CD14-positive monocyte (primary cell): ENCODE results near the gene NRXN3. TPM values are rescaled to one million over a fixed set of nuclear protein-coding genes. Genes with fewer than 3 reads are reported as not detected.

Source experiments
- DNase-seq, 3 donors: peaks; one replicate each; pipeline ENCODE4 v3.0.0-alpha.2; 2011 to 2022
- H2AFZ ChIP-seq: 2 replicates; pipeline ENCODE4 v1.6.0; 2012; ENCODE audit warnings: mild to moderate bottlenecking, low read depth, low read length, inconsistent platforms; ENCODE audit not compliant: insufficient read depth, poor library complexity, severe bottlenecking
- H3K27ac ChIP-seq, 2 donors: 1 replicate in 1 of 2; 2 replicates in 1 of 2; pipeline ENCODE4 v1.5.1; 2012 to 2013; ENCODE audit warnings: low read length in 2 of 2, control low read depth in 1 of 2, inconsistent platforms in 1 of 2, low read depth in 1 of 2, mild to moderate bottlenecking in 1 of 2
- H3K27me3 ChIP-seq, 2 donors: one replicate each; pipeline versions ENCODE4 v1.6.0 to v1.6.1; 2011 to 2013; ENCODE audit warnings: low read length in 2 of 2; ENCODE audit not compliant: control insufficient read depth in 2 of 2, insufficient read depth in 2 of 2
- H3K36me3 ChIP-seq, 2 donors: replicated peaks in 1 of 2; 1 replicate in 1 of 2; 2 replicates in 1 of 2; pipeline versions ENCODE4 v1.5.1 to v1.6.1; 2012 to 2013; ENCODE audit warnings: low read length in 2 of 2, control low read depth in 1 of 2, inconsistent platforms in 1 of 2, mild to moderate bottlenecking in 1 of 2; ENCODE audit not compliant: insufficient read depth in 2 of 2, control insufficient read depth in 1 of 2
- H3K4me1 ChIP-seq, 2 donors: 1 replicate in 1 of 2; 2 replicates in 1 of 2; pipeline versions ENCODE4 v1.5.1 to v1.6.1; 2012 to 2013; ENCODE audit warnings: low read length in 2 of 2, control low read depth in 1 of 2, inconsistent platforms in 1 of 2, mild to moderate bottlenecking in 1 of 2, moderate library complexity in 1 of 2; ENCODE audit not compliant: insufficient read depth in 2 of 2, control insufficient read depth in 1 of 2
- H3K4me2 ChIP-seq: replicated peaks from 2 replicates; pipeline ENCODE3; 2012; ENCODE audit warnings: low read length, moderate library complexity, mild to moderate bottlenecking; ENCODE audit not compliant: poor library complexity, severe bottlenecking; ENCODE audit errors: extremely low read depth
- H3K4me3 ChIP-seq, 3 experiments: fragments of 200-600 bp in 1 of 3; sonication (generic) in 1 of 3; replicated peaks in 1 of 3; 1 replicate in 2 of 3; 2 replicates in 1 of 3; pipeline ENCODE4 v1.5.1; 2011 to 2013; ENCODE audit warnings: low read length in 3 of 3, mild to moderate bottlenecking in 3 of 3, control low read depth in 2 of 3, low read depth in 2 of 3, inconsistent platforms in 1 of 3, moderate library complexity in 1 of 3
- H3K79me2 ChIP-seq: 2 replicates; pipeline ENCODE4 v1.6.0; 2012; ENCODE audit warnings: mild to moderate bottlenecking, control low read depth, inconsistent platforms, low read length, moderate library complexity; ENCODE audit not compliant: insufficient read depth
- H3K9ac ChIP-seq: 2 replicates; pipeline ENCODE4 v1.6.0; 2017; ENCODE audit warnings: low read length, mild to moderate bottlenecking; ENCODE audit not compliant: insufficient read depth, poor library complexity, severe bottlenecking
- H3K9me3 ChIP-seq, 2 donors: replicated peaks in 1 of 2; 1 replicate in 1 of 2; 2 replicates in 1 of 2; pipeline versions ENCODE4 v1.5.1 to v1.6.1; 2012 to 2013; ENCODE audit warnings: low read length in 2 of 2, control low read depth in 1 of 2; ENCODE audit not compliant: control insufficient read depth in 1 of 2, insufficient read depth in 1 of 2
- H4K20me1 ChIP-seq: 2 replicates; pipeline ENCODE4 v1.6.0; 2012; ENCODE audit warnings: mild to moderate bottlenecking, low read length, control low read depth, moderate library complexity; ENCODE audit not compliant: insufficient read depth
- H3K27ac Mint-ChIP-seq, 7 donors: one replicate each; pipeline ENCODE4 v1.8.0; 2020; ENCODE audit warnings: mild to moderate bottlenecking in 7 of 7, mixed read lengths in 7 of 7, moderate library complexity in 6 of 7, inconsistent platforms in 2 of 7
- H3K27me3 Mint-ChIP-seq, 3 donors: one replicate each; pipeline ENCODE4 v1.8.0; 2021 to 2022; ENCODE audit warnings: low read depth in 3 of 3, mild to moderate bottlenecking in 3 of 3, mixed read lengths in 3 of 3, moderate library complexity in 3 of 3, inconsistent platforms in 1 of 3
- H3K36me3 Mint-ChIP-seq, 2 donors: one replicate each; pipeline ENCODE4 v1.8.0; 2020; ENCODE audit warnings: mixed read lengths in 2 of 2, inconsistent platforms in 1 of 2, mild to moderate bottlenecking in 1 of 2
- H3K4me1 Mint-ChIP-seq: one replicate; pipeline ENCODE4 v1.8.0; 2020; ENCODE audit warnings: mild to moderate bottlenecking, mixed read lengths
- H3K4me3 Mint-ChIP-seq, 2 donors: one replicate each; pipeline ENCODE4 v1.8.0; 2020; ENCODE audit warnings: mild to moderate bottlenecking in 2 of 2, mixed read lengths in 2 of 2, moderate library complexity in 1 of 2
- H3K9me3 Mint-ChIP-seq, 7 donors: one replicate each; pipeline ENCODE4 v1.8.0; 2020 to 2022; ENCODE audit warnings: mixed read lengths in 7 of 7, mild to moderate bottlenecking in 6 of 7, moderate library complexity in 6 of 7, inconsistent platforms in 2 of 7
- WGBS: methylation state at CpG from one replicate; pipeline ENCODE4 v1.1.5; 2013; ENCODE audit warnings: missing lambda C conversion rate; ENCODE audit not compliant: insufficient coverage; 5-methylcytosine and 5-hydroxymethylcytosine counted together
- intact Hi-C, 2 donors: fragments of 100-400 bp; cut with micrococcal nuclease; formaldehyde crosslinking; loops; one replicate each; pipeline versions ENCODE4 v1.15.0 to v1.15.1; 2023
- polyA plus RNA-seq, 3 donors: library from polyadenylated mRNA; depleted of rRNA in 1 of 3; unstranded in 2 of 3; stranded (reverse) in 1 of 3; fragments of 300-500 nt in 2 of 3; fragments of >200 nt in 1 of 3; fragmentation: Illumina TruSeq in 2 of 3; gene quantifications; 1 replicate in 2 of 3; 2 replicates in 1 of 3; pipeline ENCODE4 v1.2.3, GENCODE V29; 2012 to 2021
- TF ChIP-seq, protein P1 (sequence below): fragments of 200-600 bp; IDR thresholded peaks from one replicate; pipeline ENCODE4 v1.8.0; 2022; ENCODE audit warnings: antibody characterized with exemption, mild to moderate bottlenecking

Gene NRXN3
- polyA plus RNA-seq, 3 donors, result not detected

DNA sequence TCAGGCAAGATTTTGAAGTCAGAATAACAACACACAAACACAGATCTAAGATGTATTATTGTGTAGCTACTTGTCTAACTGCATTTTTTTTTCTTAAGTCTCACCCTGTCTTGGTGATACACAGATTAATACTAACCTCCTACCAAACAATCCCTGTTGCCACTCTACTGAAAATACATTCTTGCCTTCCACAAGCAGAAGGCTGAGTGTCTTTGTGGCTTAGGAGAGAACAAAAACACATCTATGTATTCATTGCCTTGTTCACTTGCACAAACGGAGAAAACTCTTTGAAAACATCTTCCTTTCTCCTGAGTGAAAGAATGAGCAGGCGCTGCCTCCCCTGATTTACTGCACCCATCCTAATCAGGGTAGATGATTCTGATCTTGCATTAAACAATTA, 1398.9 kb downstream of the NRXN3 start:
- no peak for DNase-seq
- Histone ChIP-seq H3K79me2 (no peaks in the 10 kb centered on the region), H3K9me3 (peaks cover 0 to 4% of the 10 kb centered on the region in 2 donors), H3K4me1 (no peaks in the 10 kb centered on the region), H3K4me2 (no peak overlapping the region), H4K20me1 (no peaks in the 10 kb centered on the region), H3K27ac (no peak overlapping the region), H3K27me3 (no peaks in the 10 kb centered on the region), H3K4me3 (no peak overlapping the region), H2AFZ (no peak overlapping the region), H3K36me3 (no peaks in the 10 kb centered on the region), H3K9ac (no peak overlapping the region)
- H3K9me3 Mint-ChIP-seq, result peaks cover 0 to 5% (median 0%) of the 10 kb centered on the region in 7 donors
- no CpG with 5 or more reads among the region's 2 CpGs for WGBS
- H3K36me3 Mint-ChIP-seq, result no peaks in the 10 kb centered on the region
- no peak overlapping the region for H3K4me3 Mint-ChIP-seq
- intact Hi-C loops, result no loop called here
- H3K4me1 Mint-ChIP-seq, result no peaks in the 10 kb centered on the region
- TF ChIP-seq, protein P1, sequence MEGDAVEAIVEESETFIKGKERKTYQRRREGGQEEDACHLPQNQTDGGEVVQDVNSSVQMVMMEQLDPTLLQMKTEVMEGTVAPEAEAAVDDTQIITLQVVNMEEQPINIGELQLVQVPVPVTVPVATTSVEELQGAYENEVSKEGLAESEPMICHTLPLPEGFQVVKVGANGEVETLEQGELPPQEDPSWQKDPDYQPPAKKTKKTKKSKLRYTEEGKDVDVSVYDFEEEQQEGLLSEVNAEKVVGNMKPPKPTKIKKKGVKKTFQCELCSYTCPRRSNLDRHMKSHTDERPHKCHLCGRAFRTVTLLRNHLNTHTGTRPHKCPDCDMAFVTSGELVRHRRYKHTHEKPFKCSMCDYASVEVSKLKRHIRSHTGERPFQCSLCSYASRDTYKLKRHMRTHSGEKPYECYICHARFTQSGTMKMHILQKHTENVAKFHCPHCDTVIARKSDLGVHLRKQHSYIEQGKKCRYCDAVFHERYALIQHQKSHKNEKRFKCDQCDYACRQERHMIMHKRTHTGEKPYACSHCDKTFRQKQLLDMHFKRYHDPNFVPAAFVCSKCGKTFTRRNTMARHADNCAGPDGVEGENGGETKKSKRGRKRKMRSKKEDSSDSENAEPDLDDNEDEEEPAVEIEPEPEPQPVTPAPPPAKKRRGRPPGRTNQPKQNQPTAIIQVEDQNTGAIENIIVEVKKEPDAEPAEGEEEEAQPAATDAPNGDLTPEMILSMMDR, result no peak
- H3K27ac Mint-ChIP-seq, result no peak overlapping the region
- H3K27me3 Mint-ChIP-seq, result no peaks in the 10 kb centered on the region

DNA sequence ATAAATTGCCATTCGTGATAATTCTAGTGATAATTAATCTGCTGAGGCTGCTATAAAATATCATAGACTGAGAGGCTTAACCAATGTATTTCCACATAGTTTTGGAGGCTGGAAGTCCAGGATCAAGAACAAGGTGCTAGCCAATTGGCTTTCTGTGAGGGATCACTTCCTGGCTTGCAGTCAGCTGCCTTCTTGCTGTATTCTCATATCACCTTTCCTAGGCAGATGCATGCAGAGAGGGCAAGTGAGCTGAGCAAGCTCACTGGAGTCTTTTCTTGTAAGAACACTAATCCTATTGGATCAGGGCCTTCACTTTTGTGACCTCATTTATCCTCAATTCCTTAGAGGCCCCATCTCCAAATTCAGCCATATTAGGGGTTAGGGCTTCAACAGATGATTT, 1400.5 kb downstream of the NRXN3 start:
- no peaks in the 10 kb centered on the region for H3K36me3 Mint-ChIP-seq
- Histone ChIP-seq H3K9me3 (peaks cover 0 to 4% of the 10 kb centered on the region in 2 donors), H3K27ac (no peak overlapping the region), H3K4me1 (no peaks in the 10 kb centered on the region), H4K20me1 (no peaks in the 10 kb centered on the region), H3K36me3 (no peaks in the 10 kb centered on the region), H3K9ac (no peak overlapping the region), H3K79me2 (no peaks in the 10 kb centered on the region), H3K4me3 (no peak overlapping the region), H3K4me2 (no peak overlapping the region), H3K27me3 (no peaks in the 10 kb centered on the region), H2AFZ (no peak overlapping the region)
- H3K27ac Mint-ChIP-seq, result no peak overlapping the region
- TF ChIP-seq, protein P1, result no peak
- no peaks in the 10 kb centered on the region for H3K27me3 Mint-ChIP-seq
- WGBS, result no CpG with 5 or more reads among the region's 1 CpG
- H3K4me3 Mint-ChIP-seq, result no peak overlapping the region
- DNase-seq, result no peak
- H3K9me3 Mint-ChIP-seq, result peaks cover 0 to 5% (median 0%) of the 10 kb centered on the region in 7 donors
- intact Hi-C loops, result no loop called here
- H3K4me1 Mint-ChIP-seq, result no peaks in the 10 kb centered on the region
